ENCODE results near the gene NUP35.

The NUP35 gene

DNA sequence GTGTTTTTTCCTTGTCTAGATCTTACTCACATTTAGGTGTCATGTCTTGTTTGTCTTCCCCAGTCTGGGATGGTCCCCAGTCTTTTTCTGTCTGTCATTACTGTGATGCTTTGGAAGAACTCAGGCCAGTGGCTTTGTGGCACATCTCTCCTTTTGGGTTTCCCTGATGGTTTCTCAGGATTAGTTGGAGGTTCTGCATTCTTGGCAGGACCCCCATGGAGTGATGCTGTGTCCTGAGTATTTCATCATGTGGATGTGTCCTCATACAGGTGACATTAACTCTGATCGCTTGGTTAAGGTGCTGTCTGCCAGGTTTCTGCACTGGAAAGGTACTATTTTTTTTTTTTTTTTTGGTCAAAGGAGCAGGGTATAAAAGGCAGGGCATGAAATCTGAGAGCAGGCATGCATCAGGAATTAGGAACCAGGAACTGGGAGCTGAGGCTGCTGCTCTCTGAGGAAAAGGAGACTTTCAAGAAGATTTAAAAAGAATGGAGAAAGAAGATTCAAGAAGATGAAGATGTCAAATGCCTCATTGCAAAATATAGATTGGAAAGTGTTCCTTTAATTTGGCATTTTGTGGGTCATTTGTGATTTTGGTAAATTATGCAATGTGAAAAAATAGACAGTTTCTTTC lies 85.3 kb downstream of the NUP35 start:
- DNase-seq (ENCODE audit: low spot score), result no peak
